ENCODE measurements around the gene APMAP.
"Not testable (repeated sequence)": the region's sequence is repeated elsewhere in the genome, so short reads cannot be mapped to it uniquely, and the experiment has no call there.

The APMAP gene

DNA sequence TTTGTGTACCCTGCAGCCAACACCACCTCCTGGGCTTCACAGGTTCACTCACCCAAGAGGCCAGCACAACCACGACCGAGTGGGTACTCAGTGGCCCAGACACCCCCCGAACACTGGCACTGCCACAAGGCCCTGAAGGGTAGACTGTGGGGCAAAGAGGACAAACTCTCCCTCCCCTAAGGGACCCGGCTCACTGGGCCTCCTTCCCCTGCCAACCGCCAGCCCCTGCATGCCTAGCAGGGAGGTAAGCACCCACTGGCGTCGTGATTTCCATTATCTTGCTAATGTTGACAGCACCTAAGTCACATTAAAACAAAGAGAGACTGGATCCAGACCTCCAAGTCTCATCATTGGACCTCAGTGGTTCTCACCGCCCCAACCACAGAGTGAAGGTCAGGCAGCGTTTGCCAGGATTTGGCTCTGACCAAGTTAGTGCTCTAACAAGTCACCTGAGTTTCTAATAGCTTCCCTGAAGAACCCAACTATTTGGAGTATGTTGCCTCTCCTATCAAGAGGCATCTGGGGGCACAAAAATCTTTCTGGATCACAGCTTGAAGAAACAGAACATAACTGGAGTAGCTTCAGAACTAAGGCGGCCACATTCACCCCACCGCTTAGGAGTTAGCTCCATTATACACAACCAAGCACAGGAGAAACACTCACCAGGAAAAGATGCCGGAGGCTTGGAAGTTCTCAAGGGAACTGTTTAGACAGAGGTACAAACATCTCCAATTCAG is 14.0 kb upstream of the APMAP start:
- DNase-seq (ENCODE audit: low spot score): no peak

DNA sequence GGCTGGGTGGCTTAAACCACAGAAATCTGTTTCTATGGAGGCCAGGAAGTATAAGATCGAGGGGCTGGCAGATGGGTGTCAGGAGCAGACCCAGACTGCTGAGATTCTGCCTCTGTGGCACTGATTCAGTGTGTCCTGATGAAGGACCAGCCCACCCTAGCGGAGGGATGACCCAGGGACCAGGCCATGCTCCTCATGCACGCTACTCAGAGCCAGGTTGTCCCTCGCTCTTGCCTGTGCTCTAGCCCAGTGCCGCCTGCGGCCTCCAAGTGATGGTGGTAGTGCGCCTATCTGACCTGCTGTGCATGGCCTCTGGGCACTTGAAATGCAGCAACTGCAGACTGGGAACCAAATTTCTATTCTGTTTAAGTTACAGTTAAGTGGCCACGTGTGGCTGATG is 13.1 kb upstream of the APMAP start:
- DNase-seq (ENCODE audit: low spot score): no peak

DNA sequence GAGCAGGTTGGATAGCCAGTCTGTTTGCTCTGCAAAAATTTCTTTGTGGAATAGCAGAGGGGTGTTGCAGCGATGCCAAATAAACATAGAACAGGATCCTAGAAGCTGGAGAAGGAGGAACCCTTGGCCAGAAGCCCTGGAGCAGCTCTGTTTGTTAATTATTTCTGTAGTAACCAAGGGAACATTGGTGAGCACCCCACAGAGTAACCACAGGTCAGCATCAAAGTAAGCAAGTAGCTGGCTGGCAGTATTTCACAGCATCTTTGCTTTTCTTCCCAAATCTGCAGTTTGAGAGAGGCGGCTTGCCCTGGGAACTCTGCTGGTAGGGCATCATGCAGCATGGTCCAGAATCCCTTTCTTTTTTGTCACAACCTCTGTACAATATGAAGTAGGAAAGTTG is 12.7 kb upstream of the APMAP start:
- DNase-seq (ENCODE audit: low spot score): peak; percentile 24

DNA sequence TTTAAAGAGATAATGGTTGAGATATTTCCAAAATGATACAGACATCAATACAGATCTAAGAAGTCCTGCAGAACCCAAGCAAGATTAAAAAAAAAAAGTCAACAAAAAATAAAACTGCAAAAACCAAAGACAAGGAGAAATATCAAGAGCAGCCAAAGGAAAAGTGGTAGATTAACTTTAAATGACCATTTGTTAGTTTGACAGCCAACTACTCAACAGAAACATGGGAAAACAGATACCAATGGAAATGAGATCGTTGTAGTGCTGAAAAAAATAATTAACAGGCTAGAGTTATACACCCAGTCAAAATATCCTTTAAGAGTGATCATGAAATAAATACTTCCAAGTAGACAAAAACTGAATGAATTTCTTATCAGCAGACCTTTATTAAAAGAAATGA is 10.5 kb upstream of the APMAP start:
- no peak for DNase-seq (ENCODE audit: low spot score)

DNA sequence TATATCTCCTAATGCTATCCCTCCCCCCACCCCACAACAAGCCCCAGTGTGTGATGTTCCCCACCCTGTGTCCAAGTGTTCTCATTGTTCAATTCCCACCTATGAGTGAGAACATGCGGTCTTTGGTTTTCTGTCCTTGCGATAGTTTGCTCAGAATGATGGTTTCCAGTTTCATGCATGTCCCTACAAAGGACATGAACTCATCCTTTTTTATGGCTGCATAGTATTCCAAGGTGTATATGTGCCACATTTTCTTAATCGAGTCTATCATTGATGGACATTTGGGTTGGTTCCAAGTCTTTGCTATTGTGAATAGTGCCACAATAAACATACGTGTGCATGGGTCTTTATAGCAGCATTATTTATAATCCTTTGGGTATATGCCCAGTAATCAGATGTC is 8.8 kb upstream of the APMAP start:
- DNase-seq (ENCODE audit: low spot score): not testable (repeated sequence)

DNA sequence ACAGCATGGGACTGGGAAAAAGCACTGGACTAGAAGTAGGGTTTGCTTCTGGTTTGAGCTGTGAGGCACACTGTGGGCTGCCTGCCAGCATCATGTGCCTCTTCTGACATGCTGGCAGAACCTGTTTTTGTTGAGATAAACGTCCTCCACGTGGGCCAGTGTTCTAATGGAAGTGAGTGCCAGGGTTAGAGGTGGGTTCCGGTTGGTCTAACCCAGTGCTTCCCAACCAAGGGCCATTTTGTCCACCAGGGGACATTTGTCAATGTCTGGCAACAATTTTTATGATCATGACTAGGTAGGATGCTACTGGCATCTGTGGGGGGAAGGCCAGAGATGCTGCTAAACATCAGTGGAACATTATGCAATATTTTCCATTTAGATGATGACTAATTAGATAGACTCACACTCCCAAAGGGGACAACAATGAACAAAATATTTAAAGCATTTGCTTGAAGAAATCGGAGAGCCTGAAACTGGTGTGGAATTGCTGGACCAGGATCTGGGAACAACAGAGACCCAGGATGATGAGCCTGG is 7.8 kb upstream of the APMAP start:
- peak; percentile 91 for DNase-seq (ENCODE audit: low spot score)

DNA sequence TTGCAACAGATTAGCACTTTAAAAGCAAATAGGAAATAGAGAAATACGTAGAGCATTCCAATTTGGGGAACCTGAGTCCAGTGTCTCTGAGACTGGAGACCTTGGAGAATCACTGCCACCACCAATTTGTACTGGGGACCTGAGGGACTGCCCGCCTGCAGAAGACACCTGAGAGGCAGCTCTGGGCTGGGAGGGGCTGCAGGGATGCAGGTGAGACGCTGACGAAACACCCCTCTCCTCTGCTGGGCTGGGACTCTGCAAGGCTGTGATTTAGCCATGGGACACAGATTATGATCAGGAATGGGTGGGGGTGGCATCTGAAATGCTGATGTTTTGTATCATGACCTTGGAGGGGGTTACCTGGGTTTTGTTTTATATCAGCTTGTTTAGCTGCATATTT is 7.0 kb upstream of the APMAP start:
- DNase-seq (ENCODE audit: low spot score): no peak

DNA sequence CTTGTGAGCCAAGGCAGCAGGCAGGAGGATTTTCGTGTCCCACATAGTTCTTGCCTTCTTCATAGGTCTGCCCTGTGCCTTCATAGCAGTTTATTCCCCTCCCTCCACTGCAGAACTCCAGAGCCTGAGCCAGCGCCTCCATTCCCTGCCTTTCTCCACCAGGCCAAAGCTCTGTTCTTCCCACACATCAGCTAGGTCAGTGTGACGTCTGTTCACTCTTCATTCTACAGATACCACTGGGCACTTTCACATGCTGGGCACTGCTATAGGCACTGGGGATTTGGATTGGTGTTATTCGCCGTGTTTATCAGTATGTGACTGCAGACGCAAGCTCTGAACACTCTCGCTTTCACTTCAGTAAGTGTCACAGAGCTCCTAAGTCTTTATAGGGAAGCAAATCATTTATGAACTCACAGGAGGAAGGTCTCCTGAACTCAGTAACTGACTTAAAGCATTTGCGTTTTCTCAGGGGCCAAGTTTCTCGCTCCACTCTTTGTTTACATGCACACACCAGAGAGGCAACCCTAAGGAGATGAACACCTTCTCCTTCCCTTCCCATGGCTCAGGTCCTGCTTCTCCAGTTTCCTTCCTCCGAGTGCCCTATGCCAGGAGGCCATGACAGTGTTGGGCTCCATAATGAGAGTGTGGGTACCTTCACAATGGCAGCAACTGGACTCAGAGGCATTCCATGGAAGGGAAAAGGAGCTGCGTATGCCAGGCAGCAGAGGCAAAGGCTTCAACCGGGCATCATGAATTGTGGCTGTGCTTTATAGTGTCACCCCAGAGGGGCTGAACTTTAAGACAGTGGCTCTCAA is 6.3 kb upstream of the APMAP start:
- no peak for DNase-seq (ENCODE audit: low spot score)

DNA sequence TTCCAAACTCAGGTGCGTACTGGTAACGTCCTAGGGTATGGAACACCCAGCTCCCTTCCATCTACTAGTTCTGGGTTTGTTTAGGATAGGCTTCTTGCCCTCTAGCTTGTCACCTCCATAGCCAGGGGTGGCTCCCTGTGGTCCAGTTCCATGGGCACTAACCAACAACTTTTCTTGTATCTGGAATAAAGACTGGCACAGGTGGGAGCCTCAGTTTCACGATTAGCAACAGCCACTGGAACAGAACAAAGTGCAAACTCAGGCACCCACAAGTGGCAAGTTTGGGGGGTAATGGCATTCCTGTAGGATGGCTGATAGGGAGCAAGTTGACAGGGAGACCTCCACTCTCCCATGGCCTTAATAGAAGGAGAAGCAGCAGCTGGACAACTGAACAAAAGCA is 5.6 kb upstream of the APMAP start:
- no peak for DNase-seq (ENCODE audit: low spot score)

DNA sequence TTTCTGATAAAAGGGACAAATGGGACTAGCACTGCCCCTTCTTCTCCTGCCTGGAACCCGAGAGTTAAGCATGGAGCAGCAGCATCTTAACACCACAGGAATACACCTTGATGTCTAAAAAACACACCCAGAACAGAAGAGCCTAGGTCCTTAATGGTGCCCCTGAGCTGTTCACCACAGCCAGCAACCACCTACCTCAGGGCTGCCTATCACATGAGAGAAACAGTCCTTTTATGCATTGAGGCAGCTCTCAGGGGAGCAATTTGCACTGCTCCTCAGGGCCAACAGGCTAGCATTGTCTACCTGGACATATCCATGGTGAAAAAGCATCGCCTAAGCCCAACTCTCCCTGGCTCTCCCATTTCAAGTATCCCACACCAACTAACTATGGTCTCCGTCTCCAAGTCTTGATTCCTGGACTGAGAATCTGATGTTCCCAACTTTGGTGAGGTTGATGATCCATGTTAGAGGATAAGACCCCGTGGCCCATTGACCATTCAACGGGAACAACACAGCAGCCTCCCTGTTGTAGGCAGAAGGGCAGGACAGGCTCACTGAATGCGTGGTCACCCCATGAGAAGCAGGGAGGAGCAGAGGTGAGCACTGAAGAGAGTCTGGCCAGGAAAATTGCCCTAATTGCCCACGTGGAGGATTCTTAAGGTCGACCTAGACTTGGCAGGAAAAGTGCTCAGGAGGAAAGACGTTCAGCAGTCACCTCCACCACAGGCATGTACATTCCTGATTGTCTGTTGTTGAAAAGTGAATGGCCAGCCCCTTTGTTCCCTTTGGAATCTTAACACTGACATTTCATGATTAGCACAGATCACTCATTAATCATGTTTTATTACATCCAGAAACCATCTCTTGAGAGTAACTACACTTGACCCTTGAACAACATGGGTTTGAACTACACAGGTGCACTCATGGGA is 4.2 kb upstream of the APMAP start:
- no peak for DNase-seq (ENCODE audit: low spot score)

DNA sequence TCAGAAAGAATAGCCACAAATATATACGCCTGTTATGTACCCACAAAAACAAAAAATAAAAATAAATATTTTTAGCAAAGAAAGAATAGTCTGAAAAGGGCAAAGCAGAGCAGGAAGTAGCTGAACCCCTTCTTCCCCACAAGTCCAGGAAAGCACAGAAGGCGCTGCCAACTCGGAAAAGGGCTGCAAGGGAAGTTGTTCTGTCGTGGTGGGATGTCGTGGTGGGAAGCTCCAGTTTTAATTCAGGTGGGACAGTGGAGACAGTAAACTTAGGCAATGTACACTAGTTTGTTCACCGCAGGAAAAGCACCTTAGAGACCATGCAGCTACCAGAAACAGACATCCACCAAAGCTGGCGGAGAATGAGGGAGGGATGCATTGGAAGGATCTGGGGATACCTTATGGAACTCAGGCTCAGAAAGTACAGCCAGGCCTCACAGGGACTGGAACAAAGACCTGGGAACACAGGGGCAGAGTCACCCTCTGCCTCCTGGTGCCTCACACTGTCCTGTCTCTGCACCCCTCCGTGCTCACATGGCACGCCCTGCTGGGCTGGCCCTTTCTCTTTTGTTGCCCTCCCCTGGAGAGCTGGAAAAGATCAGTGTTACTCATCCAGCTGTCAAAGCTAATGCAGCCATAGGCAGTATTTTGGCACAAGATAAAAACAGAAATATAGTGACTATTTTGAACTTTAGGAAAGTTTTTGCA is 3.3 kb upstream of the APMAP start:
- DNase-seq (ENCODE audit: low spot score): no peak

DNA sequence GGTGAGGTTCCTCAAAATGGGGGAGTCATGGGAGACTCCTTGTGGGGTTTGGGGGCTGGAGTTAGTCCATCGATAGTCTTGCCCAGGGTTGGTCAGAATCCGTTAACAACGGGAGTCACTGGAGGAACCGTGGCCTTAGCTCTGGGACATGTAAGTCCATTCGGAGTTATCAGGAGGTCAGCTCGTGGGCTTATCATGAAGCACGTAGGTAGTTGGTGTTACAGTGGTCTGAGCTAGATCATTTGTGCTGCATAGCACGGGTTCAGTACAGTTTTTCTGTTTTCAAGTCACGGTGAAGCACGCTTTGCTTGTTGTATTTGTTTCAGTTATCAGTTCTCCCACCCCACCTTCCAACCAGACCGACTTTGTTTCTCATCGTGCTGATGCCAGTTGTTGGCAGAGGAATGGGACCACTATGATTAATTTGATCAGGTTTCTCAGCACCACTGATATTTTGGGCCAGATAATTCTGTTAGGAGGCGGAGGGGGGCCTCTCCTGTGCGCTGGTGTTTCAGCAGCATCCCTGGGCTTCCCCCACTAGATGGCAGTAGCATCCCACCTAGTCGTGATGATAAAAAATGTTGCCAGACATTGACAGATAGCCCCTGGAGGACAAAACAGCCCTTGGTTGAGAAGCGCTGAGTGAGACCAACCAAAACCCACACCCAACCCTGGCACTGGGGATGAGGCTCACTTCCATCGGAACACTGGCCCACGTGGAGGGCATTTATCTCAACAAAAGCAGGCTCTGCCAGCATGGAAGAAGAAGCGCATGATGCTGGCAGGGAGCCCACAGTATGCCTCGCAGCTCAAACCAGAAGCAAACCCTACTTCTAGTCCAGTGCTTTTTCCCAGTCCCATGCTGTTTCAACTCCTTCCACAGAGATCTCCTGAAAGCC is 2.2 kb upstream of the APMAP start:
- peak; percentile 81 for DNase-seq (ENCODE audit: low spot score)

DNA sequence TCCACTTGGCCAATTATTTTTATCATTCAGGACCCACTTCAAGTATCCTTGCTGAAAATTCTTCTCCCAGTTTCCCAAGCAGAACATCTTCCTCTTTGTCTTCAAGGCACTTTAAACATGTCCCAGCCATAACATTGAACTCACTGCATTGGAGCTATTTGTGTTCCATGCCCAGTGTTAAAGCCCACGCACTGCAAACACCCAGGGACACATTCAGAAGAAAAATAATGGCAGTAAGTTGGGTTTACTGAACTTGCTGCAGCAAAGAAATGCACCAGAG is 1.6 kb upstream of the APMAP start:
- no peak for DNase-seq (ENCODE audit: low spot score)

DNA sequence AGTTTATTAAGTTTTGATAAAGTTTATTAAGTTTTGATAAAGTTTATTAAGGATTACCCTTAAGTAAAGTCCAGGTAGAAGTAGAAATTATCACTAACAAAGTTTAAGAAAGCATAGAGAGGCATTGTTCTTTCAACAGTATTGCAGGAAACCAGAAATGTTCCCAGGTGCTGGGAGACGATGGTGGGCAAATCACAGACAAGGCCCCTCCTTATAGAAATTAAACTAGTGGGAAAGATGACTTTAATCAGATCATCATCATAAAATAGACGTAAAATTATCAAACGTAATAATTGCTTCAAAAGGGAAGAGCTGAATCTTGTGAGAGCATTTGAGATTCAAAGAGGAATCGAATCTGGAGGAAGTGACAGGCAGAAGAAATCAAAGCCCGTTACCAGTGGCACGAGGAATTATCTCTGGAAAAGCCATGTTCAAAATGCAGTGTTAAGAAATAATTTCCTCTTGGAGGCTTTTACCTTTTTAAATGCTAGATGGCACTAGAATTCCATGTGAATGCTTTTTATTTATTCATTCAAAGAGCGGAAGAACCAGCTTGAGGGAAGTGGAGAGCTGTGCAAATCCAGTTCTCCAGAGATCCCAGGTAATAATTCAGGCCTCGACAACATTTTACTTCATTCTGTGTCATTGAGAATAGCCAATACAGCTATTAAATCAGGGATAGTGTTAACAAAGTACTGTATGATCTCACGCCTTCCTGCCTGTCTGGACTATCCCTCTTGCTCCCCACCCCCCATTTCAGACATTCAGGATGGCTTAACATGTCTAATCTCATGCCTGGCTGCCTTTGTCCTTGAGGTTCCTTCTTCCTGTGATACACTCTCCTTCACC is 1.0 kb upstream of the APMAP start:
- peak; percentile 52 for DNase-seq (ENCODE audit: low spot score)

DNA sequence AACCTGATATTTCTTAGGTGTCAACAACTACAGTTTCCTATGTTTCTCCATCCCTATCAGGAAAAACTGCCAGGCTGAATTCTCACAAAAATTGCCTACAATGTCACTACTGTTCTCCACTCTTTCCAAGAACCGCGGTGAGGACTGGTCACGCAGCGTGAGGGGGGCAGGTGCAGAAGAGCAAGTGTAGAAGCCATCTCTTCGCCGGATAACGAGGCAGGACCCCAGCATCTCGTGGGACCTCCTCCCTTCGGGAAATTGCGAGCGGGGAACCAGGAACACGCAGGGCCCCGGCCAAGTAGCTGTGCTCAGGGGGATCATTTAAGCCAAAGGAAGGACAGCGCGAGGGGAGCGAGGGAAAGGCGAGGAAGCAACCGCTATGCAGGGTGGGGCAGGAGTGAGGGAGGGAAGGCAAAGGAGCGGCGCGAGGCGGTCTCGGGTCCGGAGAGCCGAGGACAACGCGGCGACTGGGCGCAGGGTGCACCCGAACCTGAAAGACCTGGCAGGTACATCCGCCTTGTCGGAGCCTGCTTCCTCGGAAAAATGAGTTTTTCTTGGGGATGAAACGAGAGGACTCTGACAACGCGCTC is 559 bp downstream of the APMAP start:
- DNase-seq (ENCODE audit: low spot score): peak; percentile 59

DNA sequence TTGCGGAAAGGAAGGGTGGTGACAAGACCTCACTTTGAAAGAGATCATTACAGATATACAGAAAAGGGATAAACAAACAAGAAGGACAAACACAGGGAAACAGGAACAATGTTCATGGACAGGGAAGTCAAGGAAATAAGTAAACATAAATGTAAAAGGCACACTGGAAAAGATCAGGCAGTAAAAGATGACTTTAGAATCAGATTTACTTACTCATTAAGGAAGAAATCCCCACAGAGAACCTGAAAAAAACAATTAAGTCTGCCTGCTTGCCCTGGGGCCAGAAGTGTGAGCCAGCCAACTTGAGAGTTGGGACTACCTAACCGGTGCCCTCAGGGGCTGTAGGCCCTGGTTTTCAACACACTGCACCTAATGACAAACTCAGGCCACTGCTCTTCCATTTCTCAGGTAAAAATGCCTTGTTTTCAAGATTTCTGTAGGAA is 1.7 kb downstream of the APMAP start:
- DNase-seq (ENCODE audit: low spot score): no peak

DNA sequence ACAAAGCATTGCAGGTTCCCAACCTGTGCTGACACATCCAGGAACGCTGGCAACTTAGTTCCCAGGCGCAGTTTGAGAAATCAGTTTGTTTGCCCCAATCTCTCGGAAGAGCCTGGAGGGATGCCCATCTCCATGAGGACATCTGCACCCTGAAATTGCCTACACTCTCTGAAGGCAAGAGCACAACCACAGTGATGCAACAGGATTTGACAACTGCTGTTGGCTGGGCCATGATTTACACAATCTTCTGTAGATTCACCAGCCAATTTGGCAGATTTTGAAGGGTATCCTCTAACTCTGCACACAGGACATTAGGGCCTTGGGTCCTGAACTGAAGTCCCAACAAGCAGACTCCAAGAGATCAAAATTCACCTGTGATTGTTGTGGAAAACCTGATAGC is 3.4 kb downstream of the APMAP start:
- DNase-seq (ENCODE audit: low spot score): no peak

DNA sequence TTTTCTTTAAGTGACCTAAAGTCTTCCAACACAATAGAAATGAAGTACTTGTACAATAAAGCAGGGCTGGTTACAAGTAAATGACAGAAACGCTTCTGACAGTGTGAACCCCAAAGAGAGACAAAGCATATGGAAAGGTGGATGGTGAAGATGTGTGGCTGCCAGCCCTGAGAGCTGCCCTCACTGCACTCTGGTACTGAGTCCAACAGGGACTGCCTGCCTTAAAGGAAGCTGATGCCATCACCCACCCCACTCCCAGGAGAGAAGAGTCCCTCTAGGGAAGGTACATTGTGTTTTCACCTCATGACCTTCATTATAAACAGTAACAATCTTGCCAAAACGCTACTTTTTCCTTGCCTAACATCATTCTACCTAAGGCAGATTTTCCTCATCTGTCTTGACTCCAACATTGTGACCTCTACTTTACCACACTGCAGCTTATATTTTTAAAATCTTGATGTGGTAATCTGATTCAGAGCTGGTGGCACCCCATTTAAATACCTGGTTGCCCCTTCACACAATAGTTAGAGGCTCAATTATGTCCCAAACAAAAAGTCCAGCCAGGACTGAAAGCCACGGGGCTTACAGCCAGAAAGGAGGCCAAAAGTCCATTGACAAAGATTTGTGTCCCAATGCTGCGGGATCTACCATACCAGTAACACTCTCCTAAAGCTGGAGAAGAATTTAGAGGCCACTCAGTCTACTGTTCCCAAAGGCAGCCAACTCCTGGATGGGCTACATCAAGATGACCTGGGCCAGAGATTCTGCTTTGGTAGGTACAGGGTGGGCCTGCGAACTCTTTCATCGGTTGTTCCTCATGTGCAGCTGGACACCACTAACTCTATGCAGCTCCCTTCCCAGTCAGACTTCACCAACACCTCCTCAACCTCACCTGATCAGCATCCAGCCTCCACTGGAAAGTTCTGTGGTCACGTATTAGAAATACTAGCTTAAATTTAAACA is 4.4 kb downstream of the APMAP start:
- DNase-seq (ENCODE audit: low spot score): no peak

All from AG20443 (cell line).